SU-DHL-6 (cell line): ENCODE data around the gene NDUFS7.

Experiments used
- EZH2phosphoT487 ChIP-seq: fragments of 200-600 bp; sonication (generic), shearing (Covaris generic); conservative IDR thresholded peaks from 2 replicates; pipeline ENCODE4 v1.6.1; 2018; ENCODE audit warnings: mild to moderate bottlenecking, antibody characterized with exemption, low read length, moderate library complexity, mixed read lengths
- TF ChIP-seq, protein P1 (sequence below): fragments of 200-600 bp; sonication (generic); IDR thresholded peaks from one replicate; pipeline ENCODE4 v1.5.1; 2017; ENCODE audit warnings: antibody characterized with exemption, mild to moderate bottlenecking, low read length, moderate library complexity; ENCODE audit not compliant: insufficient read depth, poor library complexity, severe bottlenecking

DNA sequence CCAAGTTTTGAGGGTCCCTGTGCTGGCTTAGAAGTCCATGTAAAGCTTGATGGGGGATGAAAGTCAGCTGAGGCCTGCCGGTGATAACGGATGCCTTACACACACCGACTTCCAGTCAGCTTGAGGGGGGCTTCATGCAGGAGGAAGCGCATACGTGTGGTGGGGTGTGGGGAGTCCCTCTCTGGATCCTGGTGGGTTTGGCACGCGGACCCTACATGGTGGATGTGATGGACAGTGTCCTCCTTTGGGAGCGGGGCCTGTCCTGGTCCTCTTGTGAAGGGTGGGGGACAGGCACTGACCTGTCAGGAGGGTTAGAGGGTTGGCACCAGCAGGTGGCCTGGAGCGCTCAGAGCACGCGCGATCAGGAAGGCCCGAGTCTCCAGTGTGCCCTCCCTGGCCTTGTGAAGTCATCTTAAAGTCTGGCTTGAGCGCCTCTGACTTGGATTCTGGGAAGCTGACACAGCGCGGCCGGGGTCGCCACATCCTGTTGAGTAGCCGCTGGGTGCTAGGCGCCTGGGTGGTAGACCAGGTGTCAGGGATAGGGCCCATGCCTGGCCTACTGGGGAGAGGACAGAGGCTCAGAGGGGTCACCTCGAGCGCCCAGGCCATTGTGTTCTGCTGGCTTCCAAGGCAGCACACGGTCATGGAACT lies 26.6 kb downstream of the NDUFS7 start:
- TF ChIP-seq, protein P1, sequence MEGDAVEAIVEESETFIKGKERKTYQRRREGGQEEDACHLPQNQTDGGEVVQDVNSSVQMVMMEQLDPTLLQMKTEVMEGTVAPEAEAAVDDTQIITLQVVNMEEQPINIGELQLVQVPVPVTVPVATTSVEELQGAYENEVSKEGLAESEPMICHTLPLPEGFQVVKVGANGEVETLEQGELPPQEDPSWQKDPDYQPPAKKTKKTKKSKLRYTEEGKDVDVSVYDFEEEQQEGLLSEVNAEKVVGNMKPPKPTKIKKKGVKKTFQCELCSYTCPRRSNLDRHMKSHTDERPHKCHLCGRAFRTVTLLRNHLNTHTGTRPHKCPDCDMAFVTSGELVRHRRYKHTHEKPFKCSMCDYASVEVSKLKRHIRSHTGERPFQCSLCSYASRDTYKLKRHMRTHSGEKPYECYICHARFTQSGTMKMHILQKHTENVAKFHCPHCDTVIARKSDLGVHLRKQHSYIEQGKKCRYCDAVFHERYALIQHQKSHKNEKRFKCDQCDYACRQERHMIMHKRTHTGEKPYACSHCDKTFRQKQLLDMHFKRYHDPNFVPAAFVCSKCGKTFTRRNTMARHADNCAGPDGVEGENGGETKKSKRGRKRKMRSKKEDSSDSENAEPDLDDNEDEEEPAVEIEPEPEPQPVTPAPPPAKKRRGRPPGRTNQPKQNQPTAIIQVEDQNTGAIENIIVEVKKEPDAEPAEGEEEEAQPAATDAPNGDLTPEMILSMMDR = no peak
- TF ChIP-seq EZH2phosphoT487 = no peak
